HG03196 (cell line): ENCODE results near the gene AR.

Experiments used
- ATAC-seq: cut with Tn5 transposase; IDR thresholded peaks from one replicate; pipeline ENCODE4 v1.9.1; 2021; ENCODE audit not compliant: unreplicated experiment

AR gene, protein sequence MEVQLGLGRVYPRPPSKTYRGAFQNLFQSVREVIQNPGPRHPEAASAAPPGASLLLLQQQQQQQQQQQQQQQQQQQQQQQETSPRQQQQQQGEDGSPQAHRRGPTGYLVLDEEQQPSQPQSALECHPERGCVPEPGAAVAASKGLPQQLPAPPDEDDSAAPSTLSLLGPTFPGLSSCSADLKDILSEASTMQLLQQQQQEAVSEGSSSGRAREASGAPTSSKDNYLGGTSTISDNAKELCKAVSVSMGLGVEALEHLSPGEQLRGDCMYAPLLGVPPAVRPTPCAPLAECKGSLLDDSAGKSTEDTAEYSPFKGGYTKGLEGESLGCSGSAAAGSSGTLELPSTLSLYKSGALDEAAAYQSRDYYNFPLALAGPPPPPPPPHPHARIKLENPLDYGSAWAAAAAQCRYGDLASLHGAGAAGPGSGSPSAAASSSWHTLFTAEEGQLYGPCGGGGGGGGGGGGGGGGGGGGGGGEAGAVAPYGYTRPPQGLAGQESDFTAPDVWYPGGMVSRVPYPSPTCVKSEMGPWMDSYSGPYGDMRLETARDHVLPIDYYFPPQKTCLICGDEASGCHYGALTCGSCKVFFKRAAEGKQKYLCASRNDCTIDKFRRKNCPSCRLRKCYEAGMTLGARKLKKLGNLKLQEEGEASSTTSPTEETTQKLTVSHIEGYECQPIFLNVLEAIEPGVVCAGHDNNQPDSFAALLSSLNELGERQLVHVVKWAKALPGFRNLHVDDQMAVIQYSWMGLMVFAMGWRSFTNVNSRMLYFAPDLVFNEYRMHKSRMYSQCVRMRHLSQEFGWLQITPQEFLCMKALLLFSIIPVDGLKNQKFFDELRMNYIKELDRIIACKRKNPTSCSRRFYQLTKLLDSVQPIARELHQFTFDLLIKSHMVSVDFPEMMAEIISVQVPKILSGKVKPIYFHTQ

DNA sequence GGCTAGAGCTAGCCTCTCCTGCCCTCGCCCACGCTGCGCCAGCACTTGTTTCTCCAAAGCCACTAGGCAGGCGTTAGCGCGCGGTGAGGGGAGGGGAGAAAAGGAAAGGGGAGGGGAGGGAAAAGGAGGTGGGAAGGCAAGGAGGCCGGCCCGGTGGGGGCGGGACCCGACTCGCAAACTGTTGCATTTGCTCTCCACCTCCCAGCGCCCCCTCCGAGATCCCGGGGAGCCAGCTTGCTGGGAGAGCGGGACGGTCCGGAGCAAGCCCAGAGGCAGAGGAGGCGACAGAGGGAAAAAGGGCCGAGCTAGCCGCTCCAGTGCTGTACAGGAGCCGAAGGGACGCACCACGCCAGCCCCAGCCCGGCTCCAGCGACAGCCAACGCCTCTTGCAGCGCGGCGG lies at the start of gene AR:
Gene AR (plus strand): TSS at position 204 of the 400 bp plus-strand sequence. CDS start 1,126 bp downstream, outside the sequence.
- no peak for ATAC-seq

DNA sequence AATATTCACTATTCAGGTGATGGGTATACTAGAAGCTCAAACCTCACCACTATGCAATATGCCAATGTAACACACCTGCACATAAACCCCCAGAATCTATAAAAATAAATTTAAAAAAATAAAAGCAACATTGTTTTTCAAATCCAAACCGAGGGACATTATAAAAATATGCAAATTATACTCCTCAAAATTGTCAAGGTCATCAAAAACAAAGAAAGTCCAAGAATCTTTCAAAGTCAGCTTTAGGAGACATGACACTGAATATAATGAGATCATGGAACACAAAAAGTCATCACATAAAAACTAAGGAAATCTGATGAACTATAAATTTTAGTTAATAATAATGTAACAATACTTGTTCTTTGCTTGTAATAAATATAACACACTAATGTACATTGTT lies 43.2 kb upstream of the AR start:
- ATAC-seq: no peak

DNA sequence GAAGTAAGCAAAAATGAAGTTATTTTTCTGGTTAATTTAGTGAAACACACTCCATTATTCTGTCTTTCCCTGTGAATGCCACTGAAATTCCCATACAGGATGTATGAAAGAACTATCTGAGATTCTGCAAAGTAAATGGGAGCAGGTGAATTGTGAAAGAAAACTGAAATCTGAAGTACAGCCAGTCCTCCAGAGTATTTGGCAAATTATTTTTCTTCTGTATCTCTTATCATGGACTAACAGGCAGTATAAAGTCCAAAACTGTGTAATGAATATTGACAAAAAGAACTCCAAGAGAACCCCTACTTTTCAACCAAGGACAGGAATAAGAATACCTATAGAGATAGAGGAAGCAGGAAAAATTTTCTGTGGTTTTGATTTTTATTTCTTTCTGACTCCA lies 40.8 kb upstream of the AR start:
- no peak for ATAC-seq

- no peak for ATAC-seq
These were observed 40.4 kb upstream of the AR start for GRCh38 chrX:67503453-67503852.

- no peak for ATAC-seq
These were observed 23.1 kb upstream of the AR start for GRCh38 chrX:67520671-67521070.

GRCh38 chrX:67523002-67523681 lies 20.7 kb upstream of the AR start:
- no peak for ATAC-seq

DNA sequence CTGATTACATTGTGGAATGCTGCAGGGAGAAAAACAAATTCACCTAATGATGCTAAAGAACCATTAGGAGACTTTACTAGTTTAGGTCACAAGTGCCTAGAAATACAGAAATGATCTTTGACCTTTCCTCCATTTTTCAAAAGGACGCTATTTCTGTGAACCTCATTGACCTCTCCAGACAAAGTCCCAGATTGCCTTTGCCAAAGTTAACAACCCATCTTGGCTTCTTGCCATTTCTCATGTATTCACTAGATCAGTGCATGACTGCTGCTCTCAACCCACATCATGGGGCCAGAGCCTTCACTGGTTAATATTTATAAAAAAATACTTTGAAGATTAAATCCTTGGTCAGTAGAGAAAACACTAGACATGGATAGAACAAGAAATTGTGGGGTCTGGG lies 19.9 kb upstream of the AR start:
- ATAC-seq: no peak

DNA sequence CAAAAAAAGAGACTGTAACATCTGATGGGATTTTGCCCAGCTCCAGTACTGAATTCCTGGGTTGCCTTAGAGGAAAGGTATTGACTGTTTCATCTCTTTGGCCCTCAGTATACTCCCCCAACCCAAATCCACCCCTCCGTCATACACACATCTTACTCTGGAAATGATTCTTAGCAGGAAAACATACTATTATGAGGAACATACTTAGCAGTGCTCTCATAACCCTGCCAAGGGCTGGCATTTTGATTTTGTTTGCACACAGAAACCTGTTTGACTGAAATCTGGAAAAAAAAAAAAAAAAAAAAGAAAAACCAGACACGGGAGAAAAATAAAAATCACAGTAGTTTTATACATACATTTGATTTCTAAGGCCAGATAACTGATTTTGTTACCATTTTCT lies 19.4 kb upstream of the AR start:
- ATAC-seq: no peak

DNA sequence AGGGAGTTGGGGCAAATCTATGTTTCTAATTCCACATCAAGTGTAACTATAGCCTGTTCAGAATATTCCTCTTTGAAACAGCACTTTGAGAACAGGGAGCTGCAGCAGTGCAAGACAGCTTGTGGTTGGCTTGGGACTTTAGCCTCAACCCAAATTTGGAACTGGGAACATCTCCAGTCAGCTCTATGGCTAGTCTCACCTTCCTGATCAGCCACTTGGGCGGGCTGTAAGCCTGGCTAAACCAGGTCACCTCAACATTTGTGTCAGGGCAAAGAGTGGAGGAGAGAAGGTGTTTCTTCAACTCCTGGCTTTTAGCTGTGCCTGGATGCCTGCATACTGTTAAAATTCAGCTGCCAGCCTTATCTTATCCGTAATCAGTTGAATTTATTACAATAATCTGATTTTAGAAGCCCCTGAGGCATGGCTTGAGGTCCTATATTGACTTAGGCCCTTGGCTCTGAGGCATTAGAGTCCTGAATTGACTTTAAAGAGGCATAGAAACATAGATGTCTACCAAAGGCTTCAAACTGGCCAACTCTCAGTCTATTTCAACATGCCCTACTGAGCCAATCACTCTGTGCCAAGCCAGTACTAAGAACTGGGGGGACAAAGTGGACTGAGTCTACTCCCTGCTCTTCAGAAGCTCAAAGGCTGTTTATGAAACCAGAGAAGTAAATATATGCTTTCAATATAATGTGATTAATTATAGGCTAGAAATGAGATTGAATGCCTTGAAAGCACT lies 18.7 kb upstream of the AR start:
- no peak for ATAC-seq

GRCh38 chrX:67536564-67536963 lies 7.3 kb upstream of the AR start:
- ATAC-seq: no peak

DNA sequence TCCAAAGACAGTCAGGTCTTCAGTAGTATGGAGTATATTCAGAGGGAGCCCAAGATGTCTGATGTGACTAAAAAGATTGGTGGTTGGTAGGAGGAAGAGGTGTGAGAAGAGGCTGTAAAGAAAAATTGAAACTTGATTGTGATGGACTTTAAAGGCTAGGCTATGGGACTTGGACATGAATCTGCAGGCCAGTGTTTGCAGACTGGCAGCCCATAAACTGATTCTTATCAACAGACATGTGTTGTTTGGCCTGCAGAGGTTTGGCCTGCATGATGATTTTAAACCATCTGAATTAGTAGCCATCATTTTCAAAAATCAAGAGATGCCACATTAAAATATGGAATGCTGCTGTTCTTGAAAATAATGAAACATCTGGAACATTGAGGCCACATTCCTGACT lies 5.4 kb upstream of the AR start:
- ATAC-seq: no peak

- ATAC-seq: no peak
These were observed 637 bp downstream of the AR start for GRCh38 chrX:67544281-67545035.

- no peak for ATAC-seq
These were observed 1.4 kb downstream of the AR start for GRCh38 chrX:67545036-67545821.

DNA sequence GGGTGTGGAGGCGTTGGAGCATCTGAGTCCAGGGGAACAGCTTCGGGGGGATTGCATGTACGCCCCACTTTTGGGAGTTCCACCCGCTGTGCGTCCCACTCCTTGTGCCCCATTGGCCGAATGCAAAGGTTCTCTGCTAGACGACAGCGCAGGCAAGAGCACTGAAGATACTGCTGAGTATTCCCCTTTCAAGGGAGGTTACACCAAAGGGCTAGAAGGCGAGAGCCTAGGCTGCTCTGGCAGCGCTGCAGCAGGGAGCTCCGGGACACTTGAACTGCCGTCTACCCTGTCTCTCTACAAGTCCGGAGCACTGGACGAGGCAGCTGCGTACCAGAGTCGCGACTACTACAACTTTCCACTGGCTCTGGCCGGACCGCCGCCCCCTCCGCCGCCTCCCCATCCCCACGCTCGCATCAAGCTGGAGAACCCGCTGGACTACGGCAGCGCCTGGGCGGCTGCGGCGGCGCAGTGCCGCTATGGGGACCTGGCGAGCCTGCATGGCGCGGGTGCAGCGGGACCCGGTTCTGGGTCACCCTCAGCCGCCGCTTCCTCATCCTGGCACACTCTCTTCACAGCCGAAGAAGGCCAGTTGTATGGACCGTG lies 2.2 kb downstream of the AR start:
- no peak for ATAC-seq

GRCh38 chrX:67546496-67547423 lies 2.9 kb downstream of the AR start:
- no peak for ATAC-seq

DNA sequence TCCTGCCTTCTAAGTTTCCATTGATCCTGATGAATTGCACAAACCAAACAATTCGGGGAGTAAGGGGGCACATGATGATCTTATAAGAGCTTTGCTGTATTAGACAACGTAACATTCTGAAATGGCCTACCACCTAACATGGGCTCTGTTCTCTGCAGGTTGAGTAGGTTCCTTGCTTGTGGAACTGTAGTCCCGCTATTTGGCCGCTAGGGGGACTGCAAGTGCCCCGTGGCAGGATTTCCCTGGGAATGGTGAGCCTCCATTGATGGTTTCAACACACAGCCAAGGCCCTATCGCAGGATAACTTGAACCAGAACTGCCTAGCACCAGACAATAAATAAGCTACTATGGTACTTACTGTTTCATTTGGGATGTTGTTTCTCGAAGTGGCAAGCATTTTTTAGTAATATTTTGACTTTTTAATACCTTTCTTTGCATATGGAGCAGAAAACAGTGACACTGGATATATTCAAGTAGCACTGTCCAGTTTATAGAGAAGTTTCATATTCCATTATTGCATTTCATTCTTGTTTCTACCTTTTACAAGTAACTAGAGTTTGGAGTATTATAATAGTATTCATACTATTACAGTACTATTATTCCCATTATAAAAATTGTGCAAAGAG lies 11.9 kb downstream of the AR start:
- no peak for ATAC-seq

- no peak for ATAC-seq
These were observed 14.4 kb downstream of the AR start for GRCh38 chrX:67558267-67558666.
